ENCODE results near the gene NME9.
A peak's percentile ranks its signal among the peaks of the same experiment; 100 is the strongest.
"Not testable (repeated sequence)": the region's sequence is repeated elsewhere in the genome, so short reads cannot be mapped to it uniquely, and the experiment has no call there.

Gene NME9

GRCh38 chr3:138329127-138329983 lies at the start of gene NME9:
TSS of gene NME9 (minus strand) at chr3:138329851. CDS start at chr3:138329335, 516 bp downstream.
- no peak for DNase-seq

- DNase-seq, result no peak
Observed at GRCh38 chr3:138378990-138379389, 49.3 kb upstream of the NME9 start.

GRCh38 chr3:138378331-138378730 lies 48.7 kb upstream of the NME9 start:
- no peak for DNase-seq

GRCh38 chr3:138377804-138378203 lies 48.2 kb upstream of the NME9 start:
- DNase-seq, result no peak

GRCh38 chr3:138377212-138377611 lies 47.6 kb upstream of the NME9 start:
- not testable (repeated sequence) for DNase-seq

- DNase-seq, result no peak
Observed at GRCh38 chr3:138376663-138377062, 47.0 kb upstream of the NME9 start.

- no peak for DNase-seq
Observed at GRCh38 chr3:138375447-138375846, 45.8 kb upstream of the NME9 start.

- DNase-seq, result no peak
Observed at GRCh38 chr3:138374573-138375134, 45.0 kb upstream of the NME9 start.

GRCh38 chr3:138373736-138374094 lies 44.1 kb upstream of the NME9 start:
- DNase-seq, result no peak

GRCh38 chr3:138373087-138373735 lies 43.6 kb upstream of the NME9 start:
- no peak for DNase-seq

- DNase-seq, result peak; percentile 21
Observed at GRCh38 chr3:138371070-138371965, 41.7 kb upstream of the NME9 start.

GRCh38 chr3:138370321-138370720 lies 40.7 kb upstream of the NME9 start:
- DNase-seq, result no peak

- DNase-seq, result no peak
Observed at GRCh38 chr3:138369151-138369900, 39.7 kb upstream of the NME9 start.

GRCh38 chr3:138367911-138368310 lies 38.3 kb upstream of the NME9 start:
- DNase-seq, result no peak

GRCh38 chr3:138367326-138367850 lies 37.7 kb upstream of the NME9 start:
- DNase-seq, result no peak

- DNase-seq, result no peak
Observed at GRCh38 chr3:138366006-138366759, 36.5 kb upstream of the NME9 start.

GRCh38 chr3:138365253-138365555 lies 35.6 kb upstream of the NME9 start:
- DNase-seq, result no peak

- DNase-seq, result no peak
Observed at GRCh38 chr3:138364356-138365252, 35.0 kb upstream of the NME9 start.

GRCh38 chr3:138363322-138363721 lies 33.7 kb upstream of the NME9 start:
- DNase-seq, result no peak

GRCh38 chr3:138362538-138362937 lies 32.9 kb upstream of the NME9 start:
- no peak for DNase-seq
